ENCODE data around the gene TENM3.

GRCh38 chr4:182724414-182724813 lies 481.2 kb downstream of the TENM3 start:
- TF ChIP-seq CTCF (conservative IDR thresholded peaks at IDR 0.05; ENCODE audit: low read depth, low read length) = no peak
- TF ChIP-seq EZH2phosphoT487 (IDR thresholded peaks at IDR 0.05; ENCODE audit: borderline replicate concordance, low read length) = no peak
